PC-9 (cell line): ENCODE results near the gene SNORC.

Experiments used
- CTCF ChIP-seq: fragments of 200-600 bp; sonication (generic); conservative IDR thresholded peaks from 2 replicates; pipeline ENCODE4 v1.6.1; 2017; ENCODE audit warnings: mixed run types, antibody characterized with exemption, mild to moderate bottlenecking, moderate library complexity
- EZH2 ChIP-seq: fragments of 200-600 bp; sonication (generic); IDR thresholded peaks from 2 replicates; pipeline ENCODE4 v1.8.0; 2017; ENCODE audit warnings: antibody characterized with exemption, low read depth

- TF ChIP-seq CTCF (no peak), EZH2 (no peak)
Observed at GRCh38 chr2:232836934-232837333, 33.1 kb upstream of the SNORC start.
